Measurements from ENCODE around the gene CCND1.
"Not testable (repeated sequence)": the region's sequence is repeated elsewhere in the genome, so short reads cannot be mapped to it uniquely, and the experiment has no call there.

CCND1 gene

DNA sequence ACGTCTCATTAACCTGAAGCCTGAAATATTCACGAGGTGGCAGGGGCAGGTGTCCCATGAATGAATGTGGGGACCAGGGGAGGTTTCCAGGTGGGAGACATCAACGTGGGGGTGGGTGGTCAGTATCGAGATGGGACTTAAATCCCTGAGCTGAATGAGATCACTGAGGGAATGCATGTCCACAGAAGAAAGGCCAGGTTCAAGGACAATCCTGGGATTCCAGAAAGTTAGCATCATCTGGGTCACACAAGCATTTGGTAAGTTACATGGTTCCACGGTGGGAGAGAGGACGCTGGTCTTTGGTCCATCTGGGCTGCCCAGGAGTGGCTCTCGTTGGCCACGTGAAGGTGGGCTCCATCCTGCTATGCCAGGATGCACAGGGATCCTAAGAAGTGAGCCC, 22.7 kb upstream of the CCND1 start:
- DNase-seq, result no peak

DNA sequence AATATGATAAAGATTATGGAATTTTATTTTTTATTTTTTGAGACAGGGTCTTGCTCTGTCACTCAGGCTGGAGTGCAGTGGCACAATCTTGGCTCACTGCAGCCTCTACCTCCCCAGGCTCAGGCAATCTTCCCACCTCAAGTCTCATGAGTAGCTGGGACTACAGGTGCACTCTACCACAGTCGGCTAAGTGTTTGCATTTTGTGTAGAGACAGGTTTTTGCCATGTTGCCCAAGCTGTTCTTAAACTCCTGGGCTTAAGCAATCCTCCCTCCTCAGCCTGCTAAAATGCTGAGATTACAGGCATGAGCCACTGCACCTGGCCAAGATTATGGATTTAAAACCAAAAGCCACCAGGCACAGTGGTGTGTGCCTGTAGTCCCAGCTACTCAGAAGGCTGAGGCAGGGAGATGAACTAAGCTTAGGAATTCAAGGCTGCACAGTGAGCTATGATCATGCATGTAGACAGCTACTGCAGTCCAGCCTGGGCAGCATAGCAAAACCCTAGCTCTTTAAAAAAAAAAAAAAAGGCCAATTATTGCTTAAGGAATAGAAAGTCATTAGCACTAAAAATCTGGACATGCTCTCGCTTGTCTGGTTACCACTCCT, 20.2 kb upstream of the CCND1 start:
- no peak for DNase-seq

DNA sequence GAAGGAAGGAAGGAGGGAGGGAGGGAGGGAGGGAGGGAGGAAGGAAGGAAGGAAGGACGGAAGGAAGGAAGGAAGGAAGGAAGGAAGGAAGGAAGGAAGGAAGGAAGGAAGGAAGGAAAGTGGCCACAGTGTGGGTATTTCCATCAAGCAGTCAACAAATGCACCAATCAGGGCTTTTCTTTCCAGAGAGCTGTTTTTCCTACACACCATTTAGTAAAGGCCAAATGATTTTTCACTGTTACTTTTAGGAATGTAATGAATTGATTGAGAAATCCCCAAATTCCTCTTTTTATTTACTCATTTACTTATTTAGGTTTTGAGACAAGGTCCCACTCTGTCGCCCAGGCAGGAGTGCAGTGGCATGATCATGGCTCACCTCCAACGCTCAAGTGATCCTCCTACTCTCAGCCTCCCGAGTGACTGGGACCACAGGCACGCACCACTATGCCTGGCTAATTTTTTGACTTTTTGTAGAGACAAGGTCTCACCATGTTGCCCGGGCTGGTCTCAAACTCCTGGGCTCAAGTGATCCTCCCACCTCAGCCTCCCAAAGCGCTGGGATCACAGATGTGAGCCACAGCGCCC, 18.8 kb upstream of the CCND1 start:
- not testable (repeated sequence) for DNase-seq

DNA sequence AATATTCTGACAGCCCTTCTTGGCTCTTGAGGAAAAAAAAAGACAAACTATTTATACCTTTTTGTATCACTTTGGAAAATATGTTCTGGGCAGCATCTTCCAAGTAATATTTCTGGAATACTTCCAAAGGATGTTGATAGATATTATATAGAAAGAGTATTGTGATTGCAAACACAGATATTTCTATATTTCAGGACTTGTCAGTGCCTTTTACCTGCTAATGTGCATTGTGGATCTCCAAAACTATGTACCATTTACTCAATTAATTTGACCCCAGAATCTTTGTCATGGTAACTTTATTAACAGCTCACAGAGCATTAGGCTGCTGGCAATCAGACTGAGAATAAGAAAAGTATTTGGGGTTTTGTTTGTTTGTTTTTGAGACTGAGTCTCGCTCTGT, 16.7 kb upstream of the CCND1 start:
- no peak for DNase-seq

DNA sequence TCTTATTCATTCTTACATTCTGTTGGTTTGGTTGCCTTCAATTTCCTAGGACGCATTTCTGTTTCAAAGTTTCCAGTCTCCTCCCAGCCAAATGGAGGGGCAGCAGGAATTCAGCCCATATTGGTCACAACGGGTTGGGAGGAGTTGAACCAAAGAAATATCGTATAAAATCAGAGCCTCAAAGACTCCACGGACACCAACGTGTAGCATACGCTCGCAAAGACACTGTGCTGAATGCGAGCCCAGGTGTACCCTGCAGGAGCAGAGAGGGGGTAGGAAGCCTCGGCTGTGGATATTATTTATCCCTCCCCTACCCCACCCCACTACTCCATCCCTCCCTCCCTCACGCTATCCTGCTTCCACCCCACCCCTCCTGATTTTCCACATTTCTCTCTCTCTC, 15.5 kb upstream of the CCND1 start:
- DNase-seq, result no peak

DNA sequence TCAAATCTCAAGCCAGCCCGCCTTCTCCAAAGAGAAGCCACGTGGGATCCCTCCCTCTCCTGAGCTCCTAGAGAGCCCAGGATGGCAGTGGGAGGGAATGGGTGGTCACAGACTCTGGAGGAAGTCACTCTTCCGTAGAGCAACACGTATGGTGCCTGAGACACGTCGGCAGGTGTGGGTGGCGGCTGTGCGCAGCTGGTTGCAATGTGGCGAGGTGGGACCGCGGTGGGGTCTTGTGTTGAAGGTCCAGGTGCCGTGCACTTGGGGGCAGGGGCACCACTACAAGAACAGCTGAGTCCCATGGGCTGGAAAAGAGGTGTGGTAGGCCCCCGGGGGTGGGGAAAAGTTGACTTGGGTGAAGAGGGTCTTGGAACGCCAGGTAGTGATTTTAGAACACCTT, 13.4 kb upstream of the CCND1 start:
- DNase-seq, result no peak

DNA sequence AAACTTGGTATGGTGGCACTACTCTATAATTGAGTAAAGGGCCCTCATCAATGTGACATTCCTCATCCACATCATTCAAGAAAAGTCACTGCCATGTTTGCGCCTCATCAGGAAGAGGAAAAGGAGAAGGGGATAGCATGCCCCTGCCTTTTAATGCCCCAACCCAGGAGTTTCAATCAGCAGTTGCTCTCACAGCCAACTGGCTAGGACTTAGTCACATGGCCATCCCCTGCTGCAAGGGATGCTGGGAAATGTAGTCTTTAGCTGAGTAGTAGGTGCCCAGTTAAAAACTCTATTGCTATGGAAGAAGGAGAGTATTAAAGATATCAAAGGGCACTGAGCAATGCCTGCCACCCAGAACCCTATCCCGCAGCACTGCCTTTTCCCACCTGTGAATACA, 10.9 kb upstream of the CCND1 start:
- DNase-seq, result no peak

DNA sequence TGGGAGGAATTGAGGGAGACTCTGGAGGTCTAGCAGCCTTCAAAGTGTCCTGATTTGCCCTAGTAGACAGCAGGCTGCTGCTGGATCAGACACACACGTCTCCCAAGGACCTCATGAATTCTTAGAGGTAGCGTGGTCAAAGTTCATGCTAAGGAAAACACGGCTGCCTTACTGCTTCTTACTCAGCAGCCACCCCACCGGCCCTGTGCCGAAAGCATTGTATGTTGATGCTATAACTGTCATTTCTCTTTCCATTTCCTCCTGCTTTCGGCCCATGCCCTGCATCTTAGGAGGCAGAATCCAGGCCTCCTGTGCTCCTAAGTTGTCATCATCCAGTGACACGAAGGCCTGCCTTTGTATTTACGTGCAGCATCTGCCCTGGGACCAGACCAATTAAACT, 10.5 kb upstream of the CCND1 start:
- DNase-seq, result no peak

DNA sequence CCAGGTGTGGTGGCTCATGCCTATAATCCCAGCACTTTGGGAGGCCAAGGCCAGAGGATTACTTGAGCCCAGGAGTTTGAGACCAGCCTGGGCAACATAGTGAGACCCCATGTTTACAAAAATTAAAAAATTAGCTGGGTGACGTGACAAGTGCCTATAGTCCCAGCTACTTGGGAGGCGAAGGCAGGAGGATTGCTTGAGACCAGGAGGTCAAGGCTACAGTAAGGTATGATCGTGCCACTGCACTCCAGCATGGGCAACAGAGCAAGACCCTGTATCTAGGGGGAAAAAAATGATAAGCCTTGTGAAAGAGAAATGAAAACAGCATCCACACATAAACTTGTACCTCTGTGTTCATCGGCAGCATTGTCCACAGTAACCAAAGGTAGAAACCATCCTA, 8.1 kb upstream of the CCND1 start:
- DNase-seq, result no peak

DNA sequence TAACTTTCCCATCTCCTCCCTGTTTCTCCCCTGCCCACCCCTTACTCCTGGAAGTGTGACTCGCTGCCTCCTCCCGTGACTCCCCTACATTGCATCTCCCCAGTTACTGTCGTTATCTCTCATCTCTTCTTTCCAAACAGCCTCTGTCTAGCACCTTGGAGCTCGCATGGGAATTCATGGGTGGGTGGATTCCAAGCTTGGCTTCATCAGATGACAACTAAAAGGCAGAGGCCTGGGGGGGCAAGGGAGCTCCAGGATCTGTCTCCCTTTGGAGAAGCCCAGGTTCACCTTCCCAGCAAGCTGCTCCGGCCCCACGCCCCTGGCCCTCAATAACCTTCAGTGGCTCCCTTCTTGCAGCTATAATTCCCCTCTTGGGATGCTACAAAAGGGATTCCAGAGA, 6.9 kb upstream of the CCND1 start:
- DNase-seq, result no peak

DNA sequence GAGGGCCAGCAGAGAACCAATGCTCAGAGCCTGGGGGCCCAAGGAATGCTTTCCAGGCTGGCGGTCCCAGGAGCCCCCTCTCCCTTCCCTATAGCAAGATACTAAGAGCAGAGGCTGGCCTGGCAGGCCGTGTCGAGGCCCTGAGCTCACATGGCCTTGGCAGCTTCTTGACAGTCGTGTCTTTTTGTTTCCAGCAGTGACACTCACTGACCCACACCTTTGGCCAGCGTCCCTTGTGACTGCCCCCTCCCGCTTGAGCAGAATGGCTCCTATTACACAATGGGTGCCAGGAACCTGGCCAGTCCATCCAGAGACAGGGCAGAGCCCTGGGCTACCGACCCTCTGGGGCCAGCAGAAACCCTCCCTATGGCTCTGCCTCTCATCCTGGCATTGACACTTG, 6.4 kb upstream of the CCND1 start:
- DNase-seq, result no peak

DNA sequence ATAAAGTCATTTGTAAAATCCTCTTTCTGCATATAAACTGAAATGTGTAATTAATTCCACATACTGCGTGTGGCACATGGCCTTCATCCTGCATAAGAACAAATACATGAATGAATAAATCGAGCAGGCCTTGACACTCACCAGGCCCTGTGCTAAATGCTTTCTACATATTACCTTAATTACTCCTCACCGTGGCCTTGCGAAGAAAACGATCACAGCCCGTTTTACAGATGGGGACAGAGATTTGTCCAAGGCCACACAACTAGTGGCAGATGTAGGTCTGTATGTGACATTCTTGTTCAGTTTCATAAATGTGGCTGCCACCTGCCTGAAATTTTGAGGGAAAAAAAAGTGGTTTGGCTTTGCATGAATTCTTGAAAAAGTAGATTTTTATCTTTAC, 5.8 kb upstream of the CCND1 start:
- DNase-seq, result no peak

DNA sequence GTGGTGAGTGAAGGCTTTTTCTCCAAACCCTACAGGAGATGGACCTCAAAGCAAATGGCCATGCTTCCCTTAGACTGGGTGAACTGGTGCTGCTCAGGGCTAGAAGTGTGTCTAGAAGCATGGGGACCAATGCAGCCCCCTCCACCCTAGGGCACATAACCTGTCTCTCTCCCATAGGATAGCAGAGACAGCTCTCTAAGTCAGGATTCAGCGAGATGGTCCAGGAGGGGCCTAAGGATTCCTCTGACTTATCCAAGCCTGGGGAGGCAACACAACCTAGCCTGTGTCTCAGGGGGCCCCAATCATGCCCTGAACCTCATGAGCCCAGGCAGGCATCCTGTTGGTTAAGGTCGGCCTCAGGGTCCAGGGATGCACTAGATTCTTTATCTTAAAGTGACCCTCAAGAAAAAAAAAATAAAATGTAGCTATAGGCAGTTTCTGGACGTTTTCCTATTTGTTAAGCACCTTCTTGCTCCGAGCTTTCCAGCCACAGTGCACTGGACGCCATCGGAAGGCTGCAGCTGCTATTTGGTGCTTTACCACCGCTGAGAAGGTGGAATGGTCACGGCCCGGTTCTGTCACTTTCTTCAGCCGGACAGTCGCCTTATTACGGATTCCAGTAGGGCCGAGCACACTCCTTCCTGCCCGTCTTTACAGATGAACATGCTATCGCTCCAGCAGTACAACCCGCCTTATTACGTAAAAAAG, 5.0 kb upstream of the CCND1 start:
- DNase-seq, result no peak

DNA sequence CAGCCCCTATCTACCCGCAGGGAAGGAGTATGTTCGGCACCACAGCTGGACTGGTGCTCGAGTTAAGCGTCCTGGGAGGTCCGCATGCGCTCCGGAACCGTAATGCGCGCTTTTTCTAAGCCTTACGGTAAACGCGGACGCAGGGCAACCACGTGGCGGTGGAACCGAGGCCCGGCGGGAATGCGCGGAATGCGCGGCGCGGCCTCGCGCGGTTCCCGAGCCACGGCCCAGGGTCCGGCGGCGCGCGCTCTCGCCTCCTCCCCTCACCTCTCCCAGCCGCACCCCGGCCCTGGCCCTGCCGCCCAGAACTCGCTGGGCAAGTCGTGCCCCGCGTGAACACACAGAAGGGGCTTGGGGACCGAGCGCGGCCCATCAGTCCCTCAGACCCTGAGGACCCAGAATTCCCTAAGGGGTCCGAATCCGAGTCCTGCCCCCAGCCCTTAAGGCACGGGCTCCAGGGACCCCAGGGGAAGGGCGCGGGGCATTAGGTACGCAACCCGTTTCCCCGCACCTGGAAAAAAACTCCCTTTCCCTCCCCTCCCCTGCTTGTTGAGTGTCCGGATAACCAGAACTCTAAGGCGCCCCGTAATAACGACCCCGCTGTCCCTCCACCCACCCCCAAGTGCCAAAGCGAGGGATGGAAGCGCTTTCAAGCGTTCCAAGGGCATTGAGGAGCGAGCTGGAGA, 4.3 kb upstream of the CCND1 start:
- DNase-seq, result peak; percentile 92

DNA sequence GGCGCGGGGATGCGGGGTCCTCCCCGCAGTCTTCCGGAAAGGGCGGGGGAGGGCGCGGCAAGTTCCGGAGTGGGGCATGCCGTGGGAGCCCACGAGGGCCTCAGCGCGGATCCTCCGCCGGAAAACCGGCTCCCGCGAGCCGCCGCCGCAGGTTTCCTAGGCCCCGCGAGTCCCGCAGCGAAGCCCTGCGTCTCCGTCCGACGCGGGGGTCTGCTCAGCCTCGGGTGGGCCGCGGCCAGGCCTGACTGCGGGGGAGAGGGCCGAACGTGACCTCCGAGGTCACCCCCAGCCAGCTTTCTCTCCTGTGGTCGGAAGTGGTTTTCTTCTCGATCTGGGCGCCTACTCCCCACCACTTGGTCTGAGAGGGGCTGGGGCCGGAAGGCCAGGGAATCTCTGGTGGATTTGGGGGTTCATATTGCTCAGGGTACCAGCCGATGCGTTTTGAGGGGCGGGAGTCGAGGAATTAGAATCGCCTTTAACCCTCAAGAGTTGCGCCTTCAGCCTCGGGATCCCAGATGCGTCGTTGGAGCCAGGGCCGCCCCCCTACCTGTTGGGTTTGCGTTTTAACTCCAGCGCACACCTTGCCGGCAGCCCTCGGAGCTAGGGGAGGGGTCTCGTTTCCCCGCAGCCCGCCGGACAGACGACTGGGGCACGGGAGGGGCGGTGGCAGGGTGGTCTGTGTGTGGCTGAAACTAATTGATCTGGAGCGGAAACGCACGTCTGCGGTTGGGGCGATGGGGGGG, 3.6 kb upstream of the CCND1 start:
- DNase-seq, result no peak

DNA sequence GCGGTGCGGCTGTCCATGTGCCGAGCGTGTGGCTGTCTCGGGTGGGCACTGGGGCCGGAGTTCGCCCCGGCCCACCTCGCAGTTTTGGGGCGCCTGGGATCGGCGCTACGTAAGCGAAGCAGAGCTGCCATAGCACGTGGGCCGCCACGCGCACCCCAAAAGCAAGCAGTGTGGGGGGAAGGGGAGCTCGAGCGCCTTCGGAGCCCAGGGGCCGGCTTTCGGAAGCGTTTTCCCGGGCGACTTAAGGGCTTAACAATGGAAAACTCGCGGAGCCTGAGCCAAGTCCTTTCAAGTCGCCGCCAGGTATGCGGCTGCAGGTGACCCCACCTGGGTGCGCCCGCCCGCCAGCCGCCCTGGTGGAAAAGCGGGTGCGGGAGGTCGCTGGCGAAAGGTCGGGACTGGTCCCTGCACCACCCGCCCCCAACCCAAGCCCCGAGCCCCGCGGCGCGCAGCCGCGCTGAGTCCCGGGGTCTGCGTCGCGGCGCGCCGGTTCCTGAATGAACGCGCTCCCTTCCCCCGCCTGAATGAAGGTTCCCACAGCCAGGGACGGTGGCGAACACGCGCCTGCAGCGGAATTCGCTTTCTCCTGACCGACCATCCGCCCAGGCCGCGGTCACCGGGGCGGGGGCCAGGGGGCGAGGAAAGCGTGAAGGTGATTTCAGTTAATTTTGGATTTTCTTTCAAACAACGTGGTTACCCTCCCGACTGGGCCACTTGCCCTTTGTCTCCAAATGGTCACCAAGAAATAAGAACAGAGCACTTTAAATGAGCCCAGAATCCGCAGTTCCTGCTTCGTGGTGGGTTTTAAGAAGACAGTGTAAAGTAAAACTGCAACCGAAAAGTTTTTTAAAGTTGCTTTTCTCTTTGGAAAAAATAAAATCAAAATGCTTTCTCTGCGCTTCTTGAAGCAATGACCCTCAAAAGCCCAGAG, 2.8 kb upstream of the CCND1 start:
- peak; percentile 75 for DNase-seq

DNA sequence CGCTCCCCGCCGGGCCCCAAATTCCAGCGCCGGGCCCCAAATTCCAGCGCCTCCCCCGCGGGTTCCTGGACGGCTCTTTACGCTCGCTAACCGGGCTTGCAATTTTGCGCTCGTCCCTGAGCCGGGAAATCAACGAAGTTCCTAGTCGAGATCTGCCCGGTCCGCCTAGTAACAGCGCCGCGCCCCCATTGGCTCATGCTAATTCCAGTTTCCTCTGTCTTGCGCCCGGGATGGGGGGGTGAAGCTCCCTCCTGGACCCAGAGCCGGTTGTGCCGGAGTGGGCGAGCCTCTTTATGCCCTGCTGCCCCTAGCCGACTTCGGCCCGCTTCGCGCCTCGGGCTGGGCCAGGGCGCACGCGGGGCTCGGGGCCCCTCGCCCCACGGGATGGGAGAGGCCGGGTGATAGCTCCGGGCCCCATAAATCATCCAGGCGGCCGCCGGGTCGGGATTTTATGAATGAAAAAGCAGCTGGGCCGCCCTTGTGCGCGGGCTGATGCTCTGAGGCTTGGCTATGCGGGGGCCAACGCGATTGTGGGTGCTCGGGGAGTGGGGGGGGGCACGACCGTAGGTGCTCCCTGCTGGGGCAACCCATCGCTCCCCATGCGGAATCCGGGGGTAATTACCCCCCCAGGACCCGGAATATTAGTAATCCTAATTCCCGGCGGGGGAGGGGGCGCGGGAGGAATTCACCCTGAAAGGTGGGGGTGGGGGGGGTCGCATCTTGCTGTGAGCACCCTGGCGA, 1.8 kb upstream of the CCND1 start:
- DNase-seq, result peak; percentile 97

DNA sequence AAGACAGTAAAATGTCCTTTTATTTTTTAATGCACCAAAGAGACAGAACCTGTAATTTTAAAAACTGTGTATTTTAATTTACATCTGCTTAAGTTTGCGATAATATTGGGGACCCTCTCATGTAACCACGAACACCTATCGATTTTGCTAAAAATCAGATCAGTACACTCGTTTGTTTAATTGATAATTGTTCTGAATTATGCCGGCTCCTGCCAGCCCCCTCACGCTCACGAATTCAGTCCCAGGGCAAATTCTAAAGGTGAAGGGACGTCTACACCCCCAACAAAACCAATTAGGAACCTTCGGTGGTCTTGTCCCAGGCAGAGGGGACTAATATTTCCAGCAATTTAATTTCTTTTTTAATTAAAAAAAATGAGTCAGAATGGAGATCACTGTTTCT, 1.1 kb upstream of the CCND1 start:
- DNase-seq, result no peak

DNA sequence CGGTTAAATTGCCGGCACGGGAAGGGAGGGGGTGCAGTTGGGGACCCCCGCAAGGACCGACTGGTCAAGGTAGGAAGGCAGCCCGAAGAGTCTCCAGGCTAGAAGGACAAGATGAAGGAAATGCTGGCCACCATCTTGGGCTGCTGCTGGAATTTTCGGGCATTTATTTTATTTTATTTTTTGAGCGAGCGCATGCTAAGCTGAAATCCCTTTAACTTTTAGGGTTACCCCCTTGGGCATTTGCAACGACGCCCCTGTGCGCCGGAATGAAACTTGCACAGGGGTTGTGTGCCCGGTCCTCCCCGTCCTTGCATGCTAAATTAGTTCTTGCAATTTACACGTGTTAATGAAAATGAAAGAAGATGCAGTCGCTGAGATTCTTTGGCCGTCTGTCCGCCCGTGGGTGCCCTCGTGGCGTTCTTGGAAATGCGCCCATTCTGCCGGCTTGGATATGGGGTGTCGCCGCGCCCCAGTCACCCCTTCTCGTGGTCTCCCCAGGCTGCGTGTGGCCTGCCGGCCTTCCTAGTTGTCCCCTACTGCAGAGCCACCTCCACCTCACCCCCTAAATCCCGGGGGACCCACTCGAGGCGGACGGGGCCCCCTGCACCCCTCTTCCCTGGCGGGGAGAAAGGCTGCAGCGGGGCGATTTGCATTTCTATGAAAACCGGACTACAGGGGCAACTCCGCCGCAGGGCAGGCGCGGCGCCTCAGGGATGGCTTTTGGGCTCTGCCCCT, 529 bp upstream of the CCND1 start:
- peak; percentile 26 for DNase-seq

DNA sequence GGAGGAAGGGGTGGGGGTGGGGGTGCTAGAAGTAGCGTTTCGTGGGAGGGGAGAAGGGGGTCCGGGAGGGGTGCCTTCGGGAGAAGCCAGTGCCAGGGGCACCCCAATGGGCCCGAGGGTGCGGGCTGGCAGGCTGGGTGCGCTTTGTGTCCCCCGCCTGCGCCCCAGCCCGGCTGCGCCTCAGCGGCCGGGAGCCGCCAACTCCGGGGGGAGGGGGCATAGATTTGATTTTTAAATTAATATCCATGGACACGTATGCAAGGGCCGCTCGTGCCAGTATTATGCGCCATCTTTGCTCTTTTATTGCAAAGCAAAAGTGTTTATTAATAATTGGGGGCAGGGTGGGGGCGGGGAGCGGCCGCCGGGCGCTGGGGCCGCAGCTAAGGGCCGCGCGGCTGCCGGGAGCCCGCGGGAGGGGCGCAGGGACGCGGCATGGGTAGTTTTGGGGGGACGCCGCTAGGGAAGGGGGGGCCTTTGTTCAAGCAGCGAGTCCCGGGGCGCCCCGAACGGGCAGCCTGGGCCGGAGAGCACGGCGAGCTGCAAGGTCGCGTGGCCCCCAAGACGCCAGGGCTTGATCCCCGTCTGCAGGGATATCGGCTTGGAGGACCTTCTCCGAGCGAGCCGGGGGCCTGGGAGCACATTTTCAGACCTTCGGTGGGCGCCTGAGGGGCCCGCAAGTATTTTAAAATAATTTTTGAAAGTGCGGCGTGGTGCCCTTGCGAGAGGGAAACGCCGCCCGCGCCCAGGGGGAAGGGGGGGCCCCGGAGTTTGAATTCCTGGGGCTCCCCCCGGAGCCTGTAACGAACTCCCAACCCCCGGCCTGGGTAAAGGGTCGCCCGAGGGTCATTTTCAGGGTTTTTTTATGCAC, 959 bp downstream of the CCND1 start:
- peak; percentile 35 for DNase-seq
